Measurements from ENCODE around the gene CGN.
"Not testable (repeated sequence)": the region's sequence is repeated elsewhere in the genome, so short reads cannot be mapped to it uniquely, and the experiment has no call there.

Gene CGN

GRCh38 chr1:151502035-151502700 is 9.0 kb upstream of the CGN start:
- DNase-seq (ENCODE audit: low read depth): no peak

DNA sequence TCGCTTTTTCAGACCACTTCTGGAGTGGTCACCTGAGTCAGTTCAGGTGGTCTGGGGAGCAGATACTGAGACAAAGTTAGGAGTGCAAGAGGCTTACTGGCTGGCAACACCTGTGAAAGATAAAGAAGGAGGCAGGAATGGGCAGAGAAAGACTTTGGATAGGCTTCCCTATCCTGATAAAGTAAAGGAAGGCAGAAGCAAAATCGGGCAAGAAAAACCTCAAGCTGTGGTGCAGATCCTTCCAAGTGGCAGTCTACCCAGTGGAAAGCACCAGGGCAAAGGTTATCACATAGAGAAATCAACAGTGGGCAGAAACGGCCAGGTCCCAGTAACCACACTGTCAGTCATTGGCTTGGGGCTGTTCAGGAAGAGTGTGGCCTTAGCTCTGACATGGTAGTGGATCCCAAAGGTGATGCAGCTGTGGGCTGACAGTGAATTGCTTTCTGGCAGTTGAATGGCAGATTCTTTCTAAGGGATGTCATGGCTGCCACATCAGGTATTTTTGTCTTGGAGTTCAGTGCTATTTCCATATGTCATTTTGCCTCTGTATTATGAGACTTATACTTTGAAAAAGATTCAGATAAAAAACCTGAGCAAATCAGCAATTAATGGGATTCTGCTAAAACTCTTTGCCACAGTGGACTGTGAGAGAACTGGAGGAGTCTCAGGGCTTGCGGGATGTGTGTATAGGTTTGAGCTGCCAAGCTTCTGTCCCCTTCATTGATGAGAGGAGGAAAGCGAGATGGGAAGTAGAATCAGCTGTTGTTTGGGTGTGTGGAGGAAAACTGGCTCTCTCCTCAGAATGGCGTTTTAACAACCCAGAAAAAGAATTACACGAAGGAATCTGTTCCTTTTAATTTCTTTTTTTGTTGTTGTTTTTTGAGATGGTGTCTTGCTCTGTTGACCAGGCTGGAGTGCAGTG is 8.1 kb upstream of the CGN start:
- no peak for DNase-seq (ENCODE audit: low read depth)

- no peak for DNase-seq (ENCODE audit: low read depth)
Observed at GRCh38 chr1:151504252-151504651, 6.9 kb upstream of the CGN start.

GRCh38 chr1:151504759-151505158 is 6.4 kb upstream of the CGN start:
- DNase-seq (ENCODE audit: low read depth): no peak

DNA sequence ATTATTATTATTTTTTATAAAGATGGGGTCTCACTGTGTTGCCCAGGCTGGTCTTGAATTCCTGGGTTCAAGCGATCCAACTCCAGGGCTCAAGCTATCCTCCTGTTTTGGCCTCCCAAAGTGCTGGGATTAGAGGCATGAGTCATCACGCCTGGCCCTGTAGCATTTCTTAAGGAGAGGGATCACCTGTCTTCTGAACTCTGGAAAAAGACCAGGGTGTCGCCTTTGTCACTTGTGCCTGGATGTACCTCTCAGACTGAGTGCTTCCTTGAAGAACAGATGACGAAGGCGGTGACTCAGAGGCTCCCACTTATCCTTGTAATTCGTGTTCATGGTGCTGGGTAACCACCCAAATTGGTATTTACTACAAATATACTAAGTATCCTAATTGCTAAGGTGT is 2.4 kb upstream of the CGN start:
- no peak for DNase-seq (ENCODE audit: low read depth)

- no peak for DNase-seq (ENCODE audit: low read depth)
Observed at GRCh38 chr1:151509350-151510019, 1.7 kb upstream of the CGN start.

GRCh38 chr1:151510020-151510405 is 1.2 kb upstream of the CGN start:
- no peak for DNase-seq (ENCODE audit: low read depth)

DNA sequence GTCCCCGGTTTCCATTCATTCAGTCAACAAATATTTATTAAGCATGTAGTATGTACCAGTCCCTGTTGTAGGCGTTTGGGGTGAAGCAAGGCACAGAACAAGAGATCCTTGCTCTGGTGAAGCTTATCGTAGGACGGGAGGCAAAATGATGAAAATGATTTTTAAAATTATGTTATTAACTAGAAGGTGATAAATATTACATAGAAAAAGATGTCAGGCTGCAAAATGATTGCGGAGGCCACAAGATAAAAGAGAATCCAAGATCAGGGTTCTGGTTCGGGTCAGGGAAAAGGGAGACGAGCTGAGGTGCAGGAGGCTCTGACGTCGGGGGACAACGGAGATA is 602 bp upstream of the CGN start:
- DNase-seq (ENCODE audit: low read depth): no peak

- DNase-seq (ENCODE audit: low read depth): no peak
Observed at GRCh38 chr1:151511636-151512215, 539 bp downstream of the CGN start.

DNA sequence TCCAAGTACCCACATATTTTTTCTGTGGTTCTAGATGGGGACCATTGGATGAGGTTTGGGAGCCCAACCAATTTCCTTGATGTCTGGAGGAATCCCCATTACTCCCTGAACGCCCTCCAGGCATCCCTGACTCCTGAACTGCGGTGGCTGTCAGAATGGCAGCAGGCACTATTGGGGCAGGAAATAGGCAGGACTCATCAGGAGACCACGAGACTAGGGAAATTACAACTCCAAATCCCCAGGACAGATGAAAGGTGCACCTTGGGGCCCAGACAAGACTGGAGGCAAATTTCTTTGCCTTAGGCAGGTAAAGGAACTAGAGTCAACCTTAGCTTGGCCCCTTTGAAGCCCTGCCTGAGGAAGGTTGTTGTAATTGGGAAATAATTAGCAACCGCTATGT is 1.1 kb downstream of the CGN start:
- DNase-seq (ENCODE audit: low read depth): no peak

DNA sequence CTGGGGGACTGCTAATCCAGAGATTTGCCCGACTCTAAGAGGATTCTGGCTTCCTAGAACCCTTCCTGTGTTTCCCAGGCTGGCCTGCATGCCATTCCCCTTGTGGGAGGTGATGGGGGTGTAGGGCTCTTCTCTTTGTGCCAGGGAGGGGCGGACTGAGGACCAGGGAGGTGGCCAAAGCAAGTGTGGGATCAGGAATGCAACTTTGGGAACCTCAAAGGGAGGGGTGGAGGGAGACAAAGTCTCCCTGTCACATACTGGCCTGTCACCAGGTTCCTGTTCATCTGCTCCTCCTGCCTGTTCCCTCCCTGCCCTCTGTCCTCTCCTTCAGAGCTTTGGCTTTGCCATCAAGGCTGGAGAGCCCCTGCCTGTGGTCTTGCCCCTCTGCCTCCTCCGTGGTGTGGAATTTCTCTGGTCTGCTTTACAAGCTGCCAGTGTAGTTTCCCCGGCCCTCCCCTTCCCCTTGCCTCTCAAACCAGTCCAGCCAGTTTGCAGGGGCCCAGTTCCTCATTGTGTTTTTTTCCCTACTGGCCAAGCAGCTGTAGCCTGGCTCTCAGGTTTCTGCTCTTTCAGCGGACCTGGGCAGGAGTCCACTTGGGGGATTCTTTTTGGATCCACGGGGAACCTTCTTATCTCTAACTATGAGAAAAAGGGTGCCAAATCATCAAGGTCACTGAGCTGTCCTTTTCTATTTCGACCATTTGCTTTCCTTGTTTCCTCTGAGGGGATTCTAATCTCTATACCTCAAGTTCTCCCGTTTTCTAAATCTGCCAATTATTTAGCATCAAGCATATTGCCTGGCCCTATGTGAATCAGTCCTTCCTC is 1.8 kb downstream of the CGN start:
- DNase-seq (ENCODE audit: low read depth): no peak

DNA sequence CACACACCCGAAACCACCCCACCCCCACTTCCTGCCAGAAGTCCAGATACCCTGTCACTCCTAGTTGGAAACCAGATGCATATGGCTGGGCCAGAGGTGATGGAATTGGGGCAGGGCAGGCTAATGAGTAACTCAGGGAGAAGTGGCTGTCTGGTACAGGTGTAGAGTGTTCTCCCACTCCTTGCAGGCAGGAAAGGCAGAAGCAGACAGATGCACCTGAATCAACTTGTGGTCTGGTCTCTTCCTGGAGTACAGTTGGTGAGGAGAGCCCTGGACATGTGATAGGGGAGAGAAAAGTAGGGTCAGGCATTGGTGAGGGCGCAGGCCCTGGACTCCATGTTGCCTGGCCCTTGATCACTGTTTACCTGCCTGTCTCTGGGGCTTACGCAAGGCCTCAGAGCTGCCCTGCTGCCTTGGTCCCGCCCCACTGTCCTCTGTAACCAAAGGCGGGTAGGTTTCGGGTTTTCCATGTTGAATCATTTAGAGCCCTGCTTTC is 2.5 kb downstream of the CGN start:
- no peak for DNase-seq (ENCODE audit: low read depth)

GRCh38 chr1:151514366-151514765 is 3.2 kb downstream of the CGN start:
- DNase-seq (ENCODE audit: low read depth): no peak

GRCh38 chr1:151515265-151515664 is 4.1 kb downstream of the CGN start:
- no peak for DNase-seq (ENCODE audit: low read depth)

- DNase-seq (ENCODE audit: low read depth): no peak
Observed at GRCh38 chr1:151516031-151516511, 4.9 kb downstream of the CGN start.

- no peak for DNase-seq (ENCODE audit: low read depth)
Observed at GRCh38 chr1:151518431-151518830, 7.2 kb downstream of the CGN start.

- DNase-seq (ENCODE audit: low read depth): no peak
Observed at GRCh38 chr1:151518936-151519335, 7.7 kb downstream of the CGN start.

DNA sequence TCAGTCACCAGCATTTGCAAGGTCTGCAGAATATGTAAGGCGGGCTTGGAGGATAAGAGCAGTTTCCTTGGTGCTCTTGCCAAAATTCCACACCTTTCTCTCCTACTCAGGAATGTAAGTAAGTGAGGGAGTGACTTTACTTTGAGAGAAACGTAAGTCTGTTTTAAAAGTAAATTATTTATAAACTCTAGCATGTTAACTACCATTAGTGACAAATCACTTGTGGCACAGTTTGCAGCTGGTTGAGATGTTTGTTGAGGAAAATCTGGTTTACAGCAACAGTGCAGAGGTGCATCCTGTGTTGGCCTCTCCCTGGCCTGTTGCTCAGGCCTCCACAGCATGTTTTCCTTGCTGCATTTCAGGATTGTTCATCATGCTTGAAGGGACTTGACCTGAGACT is 8.5 kb downstream of the CGN start:
- no peak for DNase-seq (ENCODE audit: low read depth)

GRCh38 chr1:151520359-151520758 is 9.2 kb downstream of the CGN start:
- DNase-seq (ENCODE audit: low read depth): no peak

DNA sequence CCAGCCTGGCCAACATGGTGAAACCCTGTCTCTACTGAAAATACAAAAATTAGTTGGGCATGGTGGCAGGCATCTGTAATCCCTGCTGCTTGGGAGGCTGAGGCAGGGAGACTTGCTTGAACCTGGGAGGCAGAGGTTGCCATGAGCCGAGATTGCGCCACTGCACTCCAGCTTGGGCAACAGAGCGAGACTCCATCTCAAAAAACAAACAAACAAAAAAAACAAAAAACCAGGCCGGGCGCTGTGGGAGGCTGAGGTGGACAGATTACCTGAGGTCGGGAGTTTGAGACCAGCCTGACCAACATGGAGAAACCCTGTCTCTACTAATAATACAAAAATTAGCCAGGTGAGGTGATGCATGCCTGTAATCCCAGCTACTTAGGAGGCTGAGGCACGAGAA is 11.2 kb downstream of the CGN start:
- DNase-seq (ENCODE audit: low read depth): not testable (repeated sequence)

- no peak for DNase-seq (ENCODE audit: low read depth)
Observed at GRCh38 chr1:151523326-151523725, 12.1 kb downstream of the CGN start.

- DNase-seq (ENCODE audit: low read depth): no peak
Observed at GRCh38 chr1:151524736-151525135, 13.5 kb downstream of the CGN start.

All from CMK (cell line).